DND-41 (cell line): ENCODE results near the gene MT1G.

Source experiments
- ATAC-seq: fragments of 200-7000 bp; cut with Tn5 transposase; 3 replicates; pipeline ENCODE4 v1.9.1; 2021; ENCODE audit warnings: low read depth; ENCODE audit not compliant: insufficient read depth
- DNase-seq: peaks from one replicate; pipeline ENCODE4 v3.0.0-alpha.2; 2020
- H2AFZ ChIP-seq: 2 replicates; pipeline ENCODE4 v1.6.0; 2012; ENCODE audit warnings: low read depth, low read length
- H3K27ac ChIP-seq: 2 replicates; pipeline ENCODE4 v1.5.1; 2012; ENCODE audit warnings: low read length, inconsistent platforms
- H3K27me3 ChIP-seq: fragments of 200-600 bp; sonication (generic); 2 replicates; pipeline ENCODE4 v1.6.0; 2012; ENCODE audit warnings: low read length, mild to moderate bottlenecking, inconsistent platforms; ENCODE audit not compliant: insufficient read depth, poor library complexity
- H3K36me3 ChIP-seq: 2 replicates; pipeline ENCODE4 v1.5.1; 2012; ENCODE audit warnings: low read length, inconsistent platforms; ENCODE audit not compliant: insufficient read depth
- H3K4me1 ChIP-seq: 2 replicates; pipeline ENCODE4 v1.5.1; 2012; ENCODE audit warnings: mild to moderate bottlenecking, low read length; ENCODE audit not compliant: insufficient read depth
- H3K4me2 ChIP-seq: 2 replicates; pipeline ENCODE4 v1.6.0; 2012; ENCODE audit warnings: mild to moderate bottlenecking, moderate library complexity, low read length, inconsistent platforms; ENCODE audit not compliant: insufficient read depth
- H3K4me3 ChIP-seq, 2 experiments: fragments of 200-600 bp in 1 of 2; shearing (Covaris generic) in 1 of 2; 2 replicates each; pipeline ENCODE4 v1.5.1; 2012 to 2016; ENCODE audit warnings: inconsistent platforms in 2 of 2, low read length in 2 of 2, mild to moderate bottlenecking in 2 of 2, low read depth in 1 of 2, moderate library complexity in 1 of 2
- H3K79me2 ChIP-seq: 2 replicates; pipeline ENCODE4 v1.6.0; 2012; ENCODE audit warnings: low read length, inconsistent platforms; ENCODE audit not compliant: insufficient read depth
- H3K9ac ChIP-seq: 2 replicates; pipeline ENCODE4 v1.6.0; 2012; ENCODE audit warnings: low read depth, mild to moderate bottlenecking, inconsistent platforms, low read length, moderate library complexity
- H3K9me3 ChIP-seq: 2 replicates; pipeline ENCODE4 v1.5.1; 2012; ENCODE audit warnings: low read length, moderate library complexity, mild to moderate bottlenecking, inconsistent platforms; ENCODE audit not compliant: insufficient read depth, severe bottlenecking
- H4K20me1 ChIP-seq: 2 replicates; pipeline ENCODE4 v1.6.0; 2012; ENCODE audit warnings: low read length; ENCODE audit not compliant: insufficient read depth
- CTCF ChIP-seq: IDR thresholded peaks from 2 replicates; pipeline ENCODE4 v1.5.1; 2012; ENCODE audit warnings: borderline replicate concordance, low read length, moderate library complexity, mild to moderate bottlenecking; ENCODE audit not compliant: poor library complexity, severe bottlenecking; ENCODE audit errors: extremely low read depth
- EZH2 ChIP-seq: IDR thresholded peaks from 3 replicates; pipeline ENCODE4 v1.6.1; 2012; ENCODE audit warnings: borderline replicate concordance, low read depth, mild to moderate bottlenecking, moderate library complexity, low read length, inconsistent platforms; ENCODE audit not compliant: severe bottlenecking

Gene MT1G

GRCh38 chr16:56690420-56691122 lies 22.7 kb upstream of the MT1G start:
- H3K9ac ChIP-seq = no peak overlapping the region
- H3K27ac ChIP-seq = no peak overlapping the region
- H4K20me1 ChIP-seq = no peaks in the 10 kb centered on the region
- H3K27me3 ChIP-seq = no peaks in the 10 kb centered on the region
- no peak overlapping the region for H3K4me3 ChIP-seq
- H3K79me2 ChIP-seq = no peaks in the 10 kb centered on the region
- no peaks in the 10 kb centered on the region for H3K9me3 ChIP-seq
- DNase-seq = no peak
- ATAC-seq = no peak
- H3K4me1 ChIP-seq = no peaks in the 10 kb centered on the region
- no peak overlapping the region for H3K4me2 ChIP-seq
- no peaks in the 10 kb centered on the region for H3K36me3 ChIP-seq
- no peak for TF ChIP-seq CTCF
- TF ChIP-seq EZH2 = no peak
- no peak overlapping the region for H2AFZ ChIP-seq

- ATAC-seq (no peak), DNase-seq (no peak)
- Histone ChIP-seq H3K9me3 (no peaks in the 10 kb centered on the region), H3K4me2 (no peak overlapping the region), H3K27ac (no peak overlapping the region), H3K27me3 (no peaks in the 10 kb centered on the region), H3K9ac (no peak overlapping the region), H3K4me3 (no peak overlapping the region), H2AFZ (no peak overlapping the region), H3K79me2 (no peaks in the 10 kb centered on the region), H3K36me3 (no peaks in the 10 kb centered on the region), H3K4me1 (no peaks in the 10 kb centered on the region), H4K20me1 (no peaks in the 10 kb centered on the region)
- TF ChIP-seq EZH2 = no peak
- TF ChIP-seq CTCF = no peak
These were observed 21.3 kb upstream of the MT1G start for GRCh38 chr16:56689171-56689570.

- Histone ChIP-seq H3K9ac (no peak overlapping the region), H3K27ac (no peak overlapping the region), H2AFZ (no peak overlapping the region), H3K9me3 (no peaks in the 10 kb centered on the region), H3K36me3 (no peaks in the 10 kb centered on the region), H3K4me2 (no peak overlapping the region), H3K4me1 (peaks cover 1% of the 10 kb centered on the region), H3K79me2 (no peaks in the 10 kb centered on the region), H3K4me3 (no peak overlapping the region), H3K27me3 (no peaks in the 10 kb centered on the region), H4K20me1 (no peaks in the 10 kb centered on the region)
- DNase-seq = no peak
- no peak for ATAC-seq
- TF ChIP-seq CTCF (no peak), EZH2 (no peak)
These were observed 20.9 kb upstream of the MT1G start for GRCh38 chr16:56688762-56689161.

- Histone ChIP-seq H2AFZ (no peak overlapping the region), H3K4me2 (no peak overlapping the region), H3K27ac (no peak overlapping the region), H3K9ac (no peak overlapping the region), H3K4me1 (peaks cover 20% of the 10 kb centered on the region), H3K27me3 (no peaks in the 10 kb centered on the region), H3K36me3 (no peaks in the 10 kb centered on the region), H3K4me3 (no peak overlapping the region), H3K9me3 (no peaks in the 10 kb centered on the region), H3K79me2 (no peaks in the 10 kb centered on the region), H4K20me1 (no peaks in the 10 kb centered on the region)
- TF ChIP-seq EZH2 (no peak), CTCF (no peak)
- no peak for DNase-seq
- ATAC-seq = no peak
These were observed 18.9 kb upstream of the MT1G start for GRCh38 chr16:56686758-56687157.
